ENCODE measurements around the gene CELF1.

The CELF1 gene

GRCh38 chr11:47552566-47553405 lies at the start of gene CELF1:
Gene CELF1 (minus strand): TSS chr11:47553132. CDS start chr11:47499523, 53,609 bp downstream.
- in situ Hi-C loops (cut with HindIII; ENCODE audit: low sequenced_read_pairs): no loop called here
- peak within 1 kb of the TSS; percentile 86 for H3K4me3 ChIP-seq (ENCODE audit: low read depth, low read length)
- DNase-seq (ENCODE audit: low read depth): peak; percentile 57
- TF ChIP-seq CTCF (IDR thresholded peaks at IDR 0.05; ENCODE audit: low read depth, low read length, missing control alignments): peak; percentile 65

GRCh38 chr11:47599902-47600301 lies 47.0 kb upstream of the CELF1 start:
- in situ Hi-C loops (cut with HindIII; ENCODE audit: low sequenced_read_pairs): no loop called here
- TF ChIP-seq CTCF (IDR thresholded peaks at IDR 0.05; ENCODE audit: low read depth, low read length, missing control alignments): no peak
- H3K4me3 ChIP-seq (ENCODE audit: low read depth, low read length): no peak overlapping the region
- no peak for DNase-seq (ENCODE audit: low read depth)

GRCh38 chr11:47595967-47596366 lies 43.0 kb upstream of the CELF1 start:
- DNase-seq (ENCODE audit: low read depth): no peak
- no peak for TF ChIP-seq CTCF (IDR thresholded peaks at IDR 0.05; ENCODE audit: low read depth, low read length, missing control alignments)
- H3K4me3 ChIP-seq (ENCODE audit: low read depth, low read length): no peak overlapping the region
- in situ Hi-C loops (cut with HindIII; ENCODE audit: low sequenced_read_pairs): no loop called here

GRCh38 chr11:47595029-47595428 lies 42.1 kb upstream of the CELF1 start:
- in situ Hi-C loops (cut with HindIII; ENCODE audit: low sequenced_read_pairs): no loop called here
- H3K4me3 ChIP-seq (ENCODE audit: low read depth, low read length): no peak overlapping the region
- no peak for DNase-seq (ENCODE audit: low read depth)
- TF ChIP-seq CTCF (IDR thresholded peaks at IDR 0.05; ENCODE audit: low read depth, low read length, missing control alignments): no peak

- no peak for TF ChIP-seq CTCF (IDR thresholded peaks at IDR 0.05; ENCODE audit: low read depth, low read length, missing control alignments)
- peak within 1 kb of the TSS; percentile 37 for H3K4me3 ChIP-seq (ENCODE audit: low read depth, low read length)
- in situ Hi-C loops (cut with HindIII; ENCODE audit: low sequenced_read_pairs): no loop called here
- DNase-seq (ENCODE audit: low read depth): no peak
Measured at GRCh38 chr11:47593934-47594855, 41.3 kb upstream of the CELF1 start, which contains the start of gene C1QTNF4. Gene C1QTNF4 (minus strand): TSS chr11:47594411. CDS start chr11:47590810, 3,601 bp downstream.

- TF ChIP-seq CTCF (IDR thresholded peaks at IDR 0.05; ENCODE audit: low read depth, low read length, missing control alignments): no peak
- in situ Hi-C loops (cut with HindIII; ENCODE audit: low sequenced_read_pairs): no loop called here
- no peak for DNase-seq (ENCODE audit: low read depth)
- H3K4me3 ChIP-seq (ENCODE audit: low read depth, low read length): peak overlapping the region; percentile 37
Measured at GRCh38 chr11:47593492-47593933, 40.6 kb upstream of the CELF1 start.

All from astrocyte of the cerebellum (primary cell).